Hippocampal formation (tissue), 2 donors: ENCODE results near the gene KCNJ1.

Experiments used
- DNase-seq, 2 donors: peaks; one replicate each; lab custom pipeline; 2025; lab: John Stamatoyannopoulos, UW

Gene KCNJ1

GRCh38 chr11:128822130-128822529 is 45.0 kb downstream of the KCNJ1 start:
- no peak for DNase-seq

- no peak for DNase-seq
These were observed 45.5 kb downstream of the KCNJ1 start for GRCh38 chr11:128821556-128821955.

GRCh38 chr11:128819198-128819597 is 47.9 kb downstream of the KCNJ1 start:
- no peak for DNase-seq

GRCh38 chr11:128814856-128815705 is 52.0 kb downstream of the KCNJ1 start:
- no peak for DNase-seq

- no peak for DNase-seq
These were observed 53.4 kb downstream of the KCNJ1 start for GRCh38 chr11:128813729-128814128.

- DNase-seq = no peak
These were observed 56.1 kb downstream of the KCNJ1 start for GRCh38 chr11:128810784-128811514.

GRCh38 chr11:128809128-128809527 is 58.0 kb downstream of the KCNJ1 start:
- DNase-seq = no peak

GRCh38 chr11:128807909-128808308 is 59.2 kb downstream of the KCNJ1 start:
- DNase-seq = no peak

GRCh38 chr11:128806506-128807261 is 60.4 kb downstream of the KCNJ1 start:
- no peak for DNase-seq

GRCh38 chr11:128804481-128804880 is 62.6 kb downstream of the KCNJ1 start:
- DNase-seq = no peak

- DNase-seq = no peak
These were observed 63.4 kb downstream of the KCNJ1 start for GRCh38 chr11:128803449-128804245.

- DNase-seq = no peak
These were observed 64.1 kb downstream of the KCNJ1 start for GRCh38 chr11:128803011-128803410.

- DNase-seq = no peak
These were observed 64.6 kb downstream of the KCNJ1 start for GRCh38 chr11:128802358-128802981.

- DNase-seq = no peak
These were observed 66.2 kb downstream of the KCNJ1 start for GRCh38 chr11:128800871-128801417.

- no peak for DNase-seq
These were observed 70.8 kb downstream of the KCNJ1 start for GRCh38 chr11:128796270-128796669.

- peak; percentile 75 to 83 for DNase-seq
These were observed 76.9 kb downstream of the KCNJ1 start for GRCh38 chr11:128790196-128790595.

- DNase-seq = no peak
These were observed 77.5 kb downstream of the KCNJ1 start for GRCh38 chr11:128789497-128790150.
